PC-9 (cell line): ENCODE results near the gene SNX4.

Experiments
- CTCF ChIP-seq: fragments of 200-600 bp; sonication (generic); conservative IDR thresholded peaks from 2 replicates; pipeline ENCODE4 v1.6.1; 2017; ENCODE audit warnings: mixed run types, antibody characterized with exemption, mild to moderate bottlenecking, moderate library complexity
- EZH2 ChIP-seq: fragments of 200-600 bp; sonication (generic); IDR thresholded peaks from 2 replicates; pipeline ENCODE4 v1.8.0; 2017; ENCODE audit warnings: antibody characterized with exemption, low read depth

GRCh38 chr3:125507128-125507527 lies 12.9 kb downstream of the SNX4 start:
- no peak for TF ChIP-seq CTCF
- TF ChIP-seq EZH2: no peak
